HG03565 (cell line): Measurements from ENCODE around the gene AP3B1.

Experiments used
- ATAC-seq: cut with Tn5 transposase; IDR thresholded peaks from one replicate; pipeline ENCODE4 v1.9.1; 2021; ENCODE audit warnings: mild to moderate bottlenecking, moderate library complexity; ENCODE audit not compliant: unreplicated experiment

Gene AP3B1

DNA sequence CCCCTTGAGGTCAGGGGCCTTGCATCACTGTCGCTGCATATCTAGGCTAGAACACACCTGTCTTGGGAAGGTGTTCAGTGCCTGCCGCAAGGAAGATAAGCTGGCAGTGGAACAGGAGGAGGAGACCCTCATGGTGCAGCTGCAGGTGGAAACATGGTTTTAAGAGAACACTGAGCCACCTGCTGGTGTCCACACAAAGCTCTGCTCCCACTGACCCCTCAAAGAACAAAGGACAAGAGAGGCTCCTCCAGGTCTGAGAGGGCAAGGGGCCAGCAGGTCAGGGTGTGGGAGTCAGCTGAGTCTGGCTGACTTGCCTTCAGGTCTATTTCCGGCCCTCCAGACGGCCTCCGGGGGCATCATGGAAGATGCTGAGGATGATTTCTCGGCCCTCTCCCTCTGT is 308.2 kb downstream of the AP3B1 start:
- ATAC-seq = no peak

DNA sequence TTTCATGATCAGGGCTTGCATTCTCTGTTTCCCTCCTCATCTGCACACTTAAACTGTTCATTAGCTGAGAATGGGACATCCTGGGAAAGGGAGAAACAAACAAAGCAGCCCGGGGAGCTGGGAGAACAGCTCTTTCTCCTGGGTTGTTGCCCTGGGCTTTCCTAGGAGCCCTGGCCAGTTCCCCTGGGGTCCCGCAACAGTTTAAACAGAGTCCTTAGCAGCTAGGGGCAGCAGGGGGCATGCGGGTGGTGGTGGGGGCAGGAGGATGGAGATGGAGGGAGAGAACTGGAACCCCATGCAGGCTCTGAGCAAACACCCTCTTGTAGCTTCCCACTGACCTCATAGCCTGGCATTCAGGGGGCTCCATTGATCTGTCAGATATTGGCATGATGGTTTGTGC is 309.3 kb downstream of the AP3B1 start:
- ATAC-seq = no peak

DNA sequence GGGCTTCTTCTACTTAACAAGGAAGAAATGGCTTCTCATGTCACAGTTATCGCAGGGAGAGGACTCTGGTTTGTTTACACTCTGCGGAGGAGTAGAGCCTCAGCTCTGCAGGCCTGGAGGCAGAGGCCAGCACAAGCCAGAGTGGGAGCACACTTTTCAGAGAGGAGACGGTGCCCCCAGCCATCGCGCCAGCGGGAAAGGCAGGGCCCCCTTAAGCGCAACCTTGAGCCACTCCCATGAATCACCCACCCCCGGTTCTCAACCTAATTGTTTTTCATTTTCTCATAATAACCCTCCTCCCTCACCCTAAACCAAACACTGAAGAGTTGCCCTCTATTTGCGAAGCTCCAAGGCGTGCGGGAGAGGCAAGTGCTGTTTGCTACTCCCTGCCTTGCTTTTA is 309.9 kb downstream of the AP3B1 start:
- no peak for ATAC-seq

DNA sequence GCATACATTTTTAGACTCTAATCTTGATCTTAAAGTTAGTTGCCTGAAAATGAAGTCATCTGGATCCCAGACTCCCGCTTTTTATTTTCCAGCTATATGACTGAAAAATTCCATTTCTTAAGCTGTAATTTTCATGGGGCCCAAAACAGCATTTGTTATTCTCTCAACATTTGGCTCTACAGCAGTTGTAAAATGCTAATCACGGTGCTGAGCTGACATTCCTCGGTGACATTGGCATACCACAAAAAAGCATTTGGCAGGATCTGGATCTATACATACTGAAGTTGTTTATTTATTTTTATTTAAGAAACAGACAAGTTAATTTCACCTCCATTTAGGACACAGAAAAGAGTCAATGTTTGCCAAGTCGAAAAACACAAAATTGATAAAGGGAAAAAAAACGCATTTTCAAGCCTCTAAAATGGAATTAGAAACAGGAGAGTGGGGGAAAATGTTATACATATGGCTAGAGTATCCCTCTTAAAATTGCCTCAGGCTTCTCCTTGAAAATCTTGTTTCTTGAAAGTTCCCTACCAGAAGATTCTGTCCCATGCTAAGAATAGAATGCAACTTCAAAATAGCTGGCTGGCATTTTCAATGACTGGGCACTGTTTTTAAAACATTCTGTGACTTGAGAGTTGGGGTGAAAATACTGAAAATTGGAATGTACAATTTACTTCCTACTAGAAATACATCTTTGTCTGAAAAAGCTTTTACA is 310.9 kb downstream of the AP3B1 start:
- ATAC-seq = no peak

DNA sequence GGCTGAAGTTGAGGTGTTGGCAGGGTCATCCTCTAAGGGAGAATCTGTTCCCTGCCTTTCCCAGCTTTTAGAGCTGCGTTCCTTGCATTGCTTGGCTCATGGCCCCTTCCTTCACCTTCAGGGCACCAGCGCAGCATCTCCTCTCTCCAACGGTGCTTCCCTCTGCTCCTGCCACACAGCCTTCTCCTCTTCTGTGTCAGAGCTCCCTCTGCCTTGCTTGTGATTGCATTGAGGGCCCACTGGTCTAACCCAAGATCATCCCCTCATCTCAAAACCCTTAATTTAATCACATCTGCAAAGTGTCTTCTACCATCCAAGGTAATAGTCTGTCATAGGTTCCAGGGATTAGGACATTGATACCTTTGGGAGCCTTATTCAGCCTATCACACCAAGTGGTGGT is 312.7 kb downstream of the AP3B1 start:
- ATAC-seq = no peak

DNA sequence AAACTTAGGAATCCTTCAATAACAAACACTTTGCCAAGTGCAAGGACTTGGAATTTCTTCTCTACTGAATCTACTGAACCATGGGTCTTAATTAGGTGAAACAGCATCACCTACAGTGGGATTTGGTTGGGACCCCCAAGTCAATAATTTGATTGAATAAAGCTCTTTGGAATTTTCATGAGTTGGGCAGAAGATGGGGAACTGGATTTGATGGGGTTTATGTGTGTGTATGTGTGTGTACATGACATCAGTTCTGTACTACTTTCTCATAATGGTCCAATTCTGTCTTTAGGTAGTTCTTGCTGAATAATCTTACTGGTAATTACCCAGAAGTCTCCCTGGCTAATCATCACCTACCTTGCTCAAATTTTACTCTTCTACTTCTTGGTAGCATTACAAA is 319.9 kb downstream of the AP3B1 start:
- ATAC-seq = no peak

DNA sequence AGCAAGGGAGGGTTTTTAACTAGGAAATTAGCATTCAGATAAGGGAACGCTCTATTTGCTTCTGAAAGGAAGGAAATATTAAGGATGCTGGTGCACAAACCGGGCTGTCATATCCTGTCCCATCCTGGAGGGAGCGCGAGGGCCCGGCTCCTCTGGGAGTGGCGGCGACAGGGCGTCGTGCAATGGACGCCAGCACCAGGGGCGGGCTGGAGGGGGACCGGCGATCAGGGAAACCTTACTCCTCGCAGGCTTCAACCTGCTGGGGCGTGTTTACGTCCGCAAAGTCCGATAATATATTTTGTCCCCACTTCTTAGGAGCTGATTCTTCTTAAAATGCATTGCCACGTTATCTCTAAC is 321.3 kb downstream of the AP3B1 start:
- no peak for ATAC-seq

DNA sequence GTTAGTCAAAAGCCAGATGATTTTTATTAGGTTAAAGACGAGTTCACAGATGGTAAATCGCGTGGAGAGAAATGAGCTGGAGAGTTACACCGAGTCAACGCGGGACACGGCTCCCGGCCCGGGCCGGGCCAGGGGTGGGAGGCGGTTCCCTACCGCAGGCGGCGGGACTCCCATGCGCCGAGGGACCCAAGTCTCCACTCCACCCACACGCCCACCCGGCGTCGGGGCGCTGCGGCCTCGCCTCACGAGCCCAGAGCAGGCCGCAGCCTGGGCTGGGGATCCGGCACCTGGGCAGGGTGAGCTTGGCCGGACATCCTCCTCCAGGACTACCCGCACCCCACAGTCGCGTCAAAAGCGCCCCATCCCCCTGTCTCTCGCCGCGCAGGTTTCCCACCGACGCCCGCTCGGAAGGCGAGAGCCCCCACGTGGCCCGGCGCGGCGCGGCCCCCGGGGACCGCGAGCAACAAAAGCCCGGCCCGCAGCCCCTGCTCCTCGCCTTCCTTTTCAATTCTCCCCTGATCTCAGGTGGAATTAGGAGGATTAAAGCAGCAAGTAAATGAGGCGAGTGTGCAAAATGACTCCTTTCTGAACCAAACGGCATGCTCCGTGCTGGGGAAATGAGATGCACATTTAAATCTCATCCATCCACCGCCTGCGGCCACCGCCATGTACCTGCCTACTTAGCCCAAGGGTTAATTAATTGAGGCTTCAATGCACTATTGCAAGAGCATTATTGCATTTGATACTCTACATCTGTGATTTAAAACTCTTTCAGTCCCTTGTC is 321.8 kb downstream of the AP3B1 start:
- no peak for ATAC-seq

DNA sequence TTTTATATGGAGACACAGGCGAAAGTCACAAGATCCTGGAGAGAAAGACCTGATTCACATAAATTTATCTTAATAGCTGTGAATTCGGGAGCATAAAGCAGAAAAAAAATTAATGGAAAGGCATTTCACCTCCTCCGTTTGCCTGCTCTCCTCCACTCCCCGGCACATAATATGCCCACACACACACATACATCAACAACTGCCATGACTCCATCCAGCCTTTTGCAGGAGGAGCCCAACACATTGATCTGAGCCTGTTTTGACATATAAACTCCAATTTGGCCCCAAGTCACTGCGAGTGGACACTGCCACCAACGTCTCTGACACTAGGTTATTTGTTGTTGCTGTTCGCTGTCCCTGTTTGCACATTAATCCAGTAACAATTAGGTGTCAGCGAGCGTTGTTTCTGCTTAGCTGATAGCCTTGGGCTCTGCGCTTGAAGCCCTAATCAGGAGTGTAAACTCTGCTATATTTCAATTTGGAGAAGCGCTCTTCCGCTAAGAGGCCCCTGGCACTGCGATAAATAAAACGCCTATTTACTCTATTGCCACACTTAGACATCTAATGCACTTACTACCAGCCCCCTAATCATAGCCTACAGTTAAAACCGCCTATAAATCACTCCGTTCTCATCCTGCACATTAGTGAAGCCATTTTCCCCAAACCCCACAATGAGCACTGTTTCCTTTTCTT is 322.6 kb downstream of the AP3B1 start:
- no peak for ATAC-seq

DNA sequence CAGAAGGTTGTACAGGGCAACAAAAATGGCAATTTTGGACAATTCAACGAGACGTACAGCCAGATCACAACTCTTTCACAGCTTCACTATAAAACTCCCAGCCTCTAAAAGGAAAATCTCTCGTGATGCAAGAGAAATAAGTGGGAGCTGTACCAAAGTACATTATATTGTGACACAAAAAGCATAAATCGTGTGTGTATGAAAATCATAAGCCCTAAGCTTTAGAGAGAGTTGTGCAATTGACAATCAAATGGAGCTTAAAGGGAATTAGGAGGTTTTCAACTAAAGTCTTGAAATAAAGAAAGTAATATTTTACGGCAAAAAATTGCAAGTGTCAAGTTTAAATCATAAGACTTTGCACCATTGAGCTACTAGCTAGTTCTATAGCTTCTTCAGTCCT is 323.6 kb downstream of the AP3B1 start:
- ATAC-seq = no peak

DNA sequence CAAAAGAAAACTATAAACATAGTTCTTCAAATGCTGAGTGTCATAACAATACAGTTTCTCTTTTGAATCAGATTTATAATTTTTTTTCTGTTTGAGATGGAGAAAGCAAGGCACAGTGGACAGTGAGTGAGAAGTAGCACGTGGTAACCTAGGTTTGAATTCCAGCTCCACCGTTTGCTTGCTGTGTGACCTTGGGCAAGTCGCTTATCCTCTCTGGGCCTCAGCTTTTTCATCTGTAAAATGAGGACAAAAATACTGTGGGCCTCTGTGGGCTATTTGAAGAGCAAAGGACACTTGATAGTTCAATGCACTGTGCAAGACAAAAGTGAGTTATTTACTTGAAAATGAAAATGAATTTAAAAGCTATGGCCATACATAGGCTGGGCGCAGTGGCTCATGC is 330.7 kb downstream of the AP3B1 start:
- no peak for ATAC-seq

DNA sequence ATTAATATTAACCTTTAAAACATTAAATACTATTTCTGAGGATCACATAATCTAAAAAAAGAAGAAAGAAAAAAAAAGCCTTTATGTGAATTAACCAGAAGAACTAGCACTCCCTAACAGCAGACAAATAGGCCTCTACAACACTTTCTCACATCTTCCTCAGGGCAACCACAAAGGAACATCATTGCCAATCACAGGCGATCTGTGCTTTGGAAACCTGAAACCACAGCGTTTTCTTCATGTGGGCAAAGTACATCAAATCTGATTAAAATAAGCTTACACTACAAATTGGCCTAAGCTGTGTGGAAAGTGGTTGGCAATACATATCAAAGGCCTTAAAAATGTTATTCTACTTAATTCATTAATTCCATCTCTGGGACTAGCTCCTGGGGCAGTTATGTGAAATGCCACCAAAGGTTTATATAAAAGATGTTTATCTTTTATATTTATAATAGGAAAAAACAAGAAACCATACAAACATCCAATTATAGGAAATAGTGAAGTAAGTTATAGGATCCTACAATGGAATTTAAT is 333.6 kb downstream of the AP3B1 start:
- no peak for ATAC-seq

DNA sequence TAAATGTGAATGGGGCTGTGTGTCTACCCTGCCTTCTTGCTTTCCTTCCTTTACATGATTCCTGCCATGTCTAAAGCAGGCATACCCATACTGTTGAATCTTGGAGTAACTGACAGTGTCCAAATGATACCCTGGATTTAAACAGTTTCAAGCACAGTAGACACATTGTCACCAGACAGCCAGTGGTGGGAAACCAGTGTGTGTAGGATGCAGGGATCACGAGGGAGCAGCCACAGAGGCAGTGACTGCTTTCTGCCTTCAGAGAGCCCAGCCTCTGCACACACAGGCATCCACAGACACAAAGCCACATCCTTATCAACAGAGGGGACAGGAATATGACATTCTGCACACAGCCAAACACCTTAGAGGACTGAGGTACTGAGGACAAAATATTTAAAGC is 334.2 kb downstream of the AP3B1 start:
- ATAC-seq = no peak

DNA sequence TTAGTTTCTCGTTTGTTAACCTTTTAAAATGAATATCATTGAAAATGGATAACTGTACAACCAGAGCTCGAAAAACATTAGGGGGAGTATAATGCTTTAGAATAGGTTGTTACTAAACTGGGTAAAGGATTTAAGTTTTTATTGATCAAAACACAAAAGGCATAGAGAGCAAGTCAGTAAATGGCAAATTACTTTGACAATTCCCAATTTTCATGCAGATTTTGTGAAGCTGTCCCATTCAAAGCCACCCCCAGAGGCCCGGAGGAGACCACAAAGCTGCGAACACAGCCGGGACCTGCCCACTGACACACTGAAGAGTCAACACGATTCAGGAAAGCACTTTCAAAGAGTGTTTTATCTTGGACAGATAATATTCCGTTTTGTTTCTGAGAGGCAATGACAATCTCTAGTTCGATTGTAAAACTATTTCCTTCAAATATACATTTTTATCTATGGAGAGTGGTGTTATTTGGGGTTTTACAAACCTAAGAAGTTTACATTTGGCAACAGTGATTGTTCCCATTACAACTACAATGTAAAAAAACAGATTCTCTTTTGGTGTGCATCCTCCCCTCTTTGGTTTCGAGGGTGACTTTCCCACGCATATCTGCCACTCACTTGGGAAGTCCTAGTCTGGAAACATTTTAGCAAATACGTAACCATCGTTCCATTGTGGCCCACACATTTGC is 335.7 kb downstream of the AP3B1 start:
- ATAC-seq = no peak

DNA sequence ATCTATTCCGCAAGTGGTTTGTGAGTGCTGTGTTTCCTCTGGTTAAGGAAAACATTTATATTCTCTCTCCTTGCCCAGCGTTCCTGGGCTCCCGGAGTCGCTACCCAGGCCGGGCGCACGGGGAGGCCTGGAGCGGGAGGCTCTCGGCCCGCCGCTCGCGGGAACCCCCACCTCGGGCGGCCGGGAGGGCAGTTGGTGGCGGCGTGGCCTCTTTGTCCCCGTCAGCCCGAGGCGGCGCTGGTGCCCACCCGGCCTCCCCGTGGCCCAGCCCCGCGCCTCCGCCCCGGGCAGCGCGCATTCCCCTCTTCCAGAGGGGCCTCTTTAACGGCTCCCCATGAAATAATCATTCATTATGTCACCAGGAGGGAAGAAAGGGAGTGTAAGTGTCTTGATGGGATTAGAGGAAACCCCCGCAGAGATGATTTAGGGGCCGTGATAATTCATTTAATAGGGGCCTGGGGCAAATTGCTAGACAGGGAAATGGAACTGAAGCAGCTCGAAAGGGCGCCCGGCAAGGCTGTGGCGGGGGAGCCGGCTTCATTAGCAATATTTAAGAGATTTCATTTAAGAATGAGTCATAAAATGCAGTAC is 336.5 kb downstream of the AP3B1 start:
- no peak for ATAC-seq

DNA sequence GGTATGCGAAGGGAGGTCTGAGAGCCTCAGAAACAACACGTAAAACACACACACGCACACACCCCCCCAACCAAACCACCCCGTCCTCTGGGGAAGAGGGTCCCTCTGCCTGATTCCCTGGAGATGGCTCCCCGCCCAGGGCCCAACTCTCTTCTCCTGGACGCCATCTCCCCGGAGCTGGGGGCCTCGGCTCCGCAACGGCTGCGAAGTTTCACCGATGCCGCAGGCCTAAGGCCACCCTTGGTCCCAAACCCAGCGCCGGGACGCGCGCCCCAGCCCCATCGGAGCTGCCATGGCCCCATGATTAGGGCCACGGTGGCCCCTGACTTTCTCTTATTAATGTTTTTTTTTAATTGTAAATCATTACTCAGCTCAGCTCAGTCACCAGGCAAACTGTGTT is 337.0 kb downstream of the AP3B1 start:
- ATAC-seq = no peak

DNA sequence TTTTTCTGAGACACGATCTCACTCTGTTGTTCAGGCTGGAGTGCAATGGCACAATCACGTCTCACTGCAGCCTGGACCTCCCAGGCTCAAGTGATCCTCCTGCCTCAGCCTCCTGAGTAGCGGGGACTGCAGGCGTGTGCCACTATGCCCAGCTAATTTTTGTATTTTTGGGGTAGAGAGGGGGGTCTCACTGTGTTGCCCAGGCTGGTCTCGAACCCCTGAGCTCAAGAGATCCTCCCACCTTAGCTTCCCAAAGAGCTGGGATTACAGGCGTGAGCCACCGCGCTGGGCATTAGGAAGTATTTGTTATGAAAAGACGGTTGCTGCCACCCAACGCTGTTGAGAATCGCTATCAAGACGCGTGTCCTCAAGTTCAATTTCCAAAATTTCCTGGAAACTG is 337.4 kb downstream of the AP3B1 start:
- no peak for ATAC-seq

DNA sequence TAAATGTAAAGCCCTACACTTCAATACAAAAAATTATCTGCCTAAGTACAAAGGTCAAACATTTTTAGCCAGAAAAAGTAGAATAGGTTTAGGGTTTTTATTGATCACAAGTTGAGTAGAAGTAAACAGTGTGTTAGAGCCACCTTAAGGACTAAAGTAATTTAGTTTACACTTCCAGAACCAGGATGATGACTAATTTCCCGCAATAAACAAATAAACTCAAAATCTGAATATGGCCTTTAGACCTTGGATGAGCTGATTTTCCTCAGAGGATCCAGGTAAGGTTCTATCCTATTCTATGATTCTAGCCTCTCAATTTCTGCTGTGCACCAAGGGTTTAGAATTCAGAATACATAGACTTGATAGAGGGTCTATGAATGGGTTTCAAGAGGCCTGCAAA is 338.9 kb downstream of the AP3B1 start:
- ATAC-seq = no peak

DNA sequence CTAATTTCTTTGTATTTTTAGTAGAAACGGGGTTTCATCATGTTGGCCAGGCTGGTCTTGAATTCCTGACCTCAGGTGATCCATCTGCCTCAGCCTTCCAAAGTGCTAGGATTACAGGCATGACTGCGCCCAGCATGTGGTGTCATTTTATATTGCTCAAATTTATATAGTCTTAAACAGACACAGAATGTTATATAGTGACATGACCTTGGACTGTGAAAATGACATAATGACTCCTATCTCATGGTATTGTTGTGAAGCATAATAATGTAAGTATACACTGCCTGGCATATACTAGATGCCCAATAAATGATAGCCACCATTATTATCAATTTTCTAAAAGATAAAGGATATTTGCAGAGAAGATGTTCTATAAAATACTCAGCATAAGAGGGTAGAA is 341.1 kb downstream of the AP3B1 start:
- ATAC-seq = no peak

DNA sequence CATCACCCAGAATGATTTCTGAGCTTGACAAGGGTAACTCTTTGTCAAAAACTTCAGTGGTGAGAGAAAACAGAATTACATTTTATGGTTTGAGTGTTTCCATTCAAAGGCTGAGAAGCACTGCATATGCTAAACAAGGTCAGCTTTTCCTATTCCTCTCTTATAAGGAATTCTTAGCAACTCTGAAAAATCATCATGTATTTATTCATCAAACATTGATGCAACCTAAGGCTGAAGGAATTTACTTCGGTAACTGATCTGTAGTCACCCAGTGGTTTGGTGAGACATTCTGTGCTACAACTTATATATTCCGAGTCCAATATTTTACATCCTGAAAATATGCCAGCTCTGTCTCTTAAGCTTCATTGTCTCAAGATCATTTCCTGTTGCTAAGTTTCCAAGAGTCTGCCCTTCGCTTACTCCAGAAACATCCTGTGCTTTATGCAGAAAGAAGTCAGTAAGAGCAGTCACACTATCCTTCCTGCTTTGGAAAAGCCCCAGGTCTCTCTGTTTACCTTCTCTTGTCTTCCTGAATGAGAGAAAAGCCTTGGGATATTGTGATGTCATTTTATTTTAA is 341.8 kb downstream of the AP3B1 start:
- no peak for ATAC-seq
